MM.1S (cell line): ENCODE results near the gene SLC22A17.

ENCODE experiments used
- DNase-seq: peaks from one replicate; pipeline ENCODE4 v3.0.0-alpha.2; 2015
- H2AFZ ChIP-seq: fragments of 300-600 bp; sonication (generic); 2 replicates; pipeline ENCODE4 v1.6.0; 2016; ENCODE audit warnings: antibody characterized with exemption, low read length
- H3F3A ChIP-seq: fragments of 300-600 bp; sonication (generic); 2 replicates; pipeline ENCODE4 v1.6.1; 2016; ENCODE audit warnings: mild to moderate bottlenecking, antibody characterized with exemption, low read length, moderate library complexity, mixed read lengths; ENCODE audit not compliant: insufficient read depth
- H3K27ac ChIP-seq: fragments of 300-600 bp; sonication (generic); 2 replicates; pipeline ENCODE4 v1.5.1; 2016; ENCODE audit warnings: mild to moderate bottlenecking, low read length
- H3K27me3 ChIP-seq: fragments of 300-600 bp; sonication (generic); replicated peaks from 2 replicates; pipeline ENCODE4 v1.6.0; 2016; ENCODE audit warnings: low read length; ENCODE audit not compliant: insufficient read depth
- H3K36me3 ChIP-seq: fragments of 300-600 bp; sonication (generic); replicated peaks from 2 replicates; pipeline ENCODE4 v1.6.1; 2016; ENCODE audit warnings: mild to moderate bottlenecking, low read length, mixed read lengths; ENCODE audit not compliant: insufficient read depth
- H3K4me1 ChIP-seq: fragments of 300-600 bp; sonication (generic); 2 replicates; pipeline ENCODE4 v1.6.1; 2016; ENCODE audit warnings: low read length, mixed read lengths
- H3K4me2 ChIP-seq: fragments of 300-600 bp; sonication (generic); 2 replicates; pipeline ENCODE4 v1.6.0; 2016; ENCODE audit warnings: low read depth, low read length
- H3K4me3 ChIP-seq: fragments of 300-600 bp; sonication (generic); 2 replicates; pipeline ENCODE4 v1.5.1; 2016; ENCODE audit warnings: low read length, mixed read lengths
- H3K79me2 ChIP-seq: fragments of 300-600 bp; sonication (generic); 2 replicates; pipeline ENCODE4 v1.6.1; 2016; ENCODE audit warnings: mixed run types, low read length, mixed read lengths
- H3K9ac ChIP-seq: fragments of 300-600 bp; sonication (generic); 2 replicates; pipeline ENCODE4 v1.6.1; 2016; ENCODE audit warnings: low read length, mixed read lengths
- H3K9me2 ChIP-seq: fragments of 300-600 bp; sonication (generic); replicated peaks from 2 replicates; pipeline ENCODE4 v1.6.1; 2016; ENCODE audit warnings: mild to moderate bottlenecking, low read length, mixed read lengths; ENCODE audit not compliant: insufficient read depth
- H3K9me3 ChIP-seq: fragments of 300-600 bp; sonication (generic); replicated peaks from 2 replicates; pipeline ENCODE4 v1.6.1; 2016; ENCODE audit warnings: mild to moderate bottlenecking, low read length, mixed read lengths; ENCODE audit not compliant: insufficient read depth
- H4K20me1 ChIP-seq: fragments of 300-600 bp; sonication (generic); 2 replicates; pipeline ENCODE4 v1.6.1; 2016; ENCODE audit warnings: mild to moderate bottlenecking, low read length, moderate library complexity, mixed read lengths; ENCODE audit not compliant: insufficient read depth
- EZH2 ChIP-seq: fragments of 300-600 bp; sonication (generic); optimal IDR thresholded peaks from 2 replicates; pipeline ENCODE3; 2017; ENCODE audit warnings: low read depth, mild to moderate bottlenecking, antibody characterized with exemption, low read length, mixed read lengths
- EZH2phosphoT487 ChIP-seq: fragments of 300-600 bp; sonication (generic); IDR thresholded peaks from 2 replicates; pipeline ENCODE4 v1.6.1; 2018; ENCODE audit warnings: antibody characterized with exemption, low read length
- TF ChIP-seq, protein P1 (sequence below): fragments of 300-600 bp; sonication (generic); IDR thresholded peaks from 2 replicates; pipeline ENCODE4 v1.5.1; 2016; ENCODE audit warnings: antibody characterized with exemption, low read length, mixed read lengths

SLC22A17 gene

DNA sequence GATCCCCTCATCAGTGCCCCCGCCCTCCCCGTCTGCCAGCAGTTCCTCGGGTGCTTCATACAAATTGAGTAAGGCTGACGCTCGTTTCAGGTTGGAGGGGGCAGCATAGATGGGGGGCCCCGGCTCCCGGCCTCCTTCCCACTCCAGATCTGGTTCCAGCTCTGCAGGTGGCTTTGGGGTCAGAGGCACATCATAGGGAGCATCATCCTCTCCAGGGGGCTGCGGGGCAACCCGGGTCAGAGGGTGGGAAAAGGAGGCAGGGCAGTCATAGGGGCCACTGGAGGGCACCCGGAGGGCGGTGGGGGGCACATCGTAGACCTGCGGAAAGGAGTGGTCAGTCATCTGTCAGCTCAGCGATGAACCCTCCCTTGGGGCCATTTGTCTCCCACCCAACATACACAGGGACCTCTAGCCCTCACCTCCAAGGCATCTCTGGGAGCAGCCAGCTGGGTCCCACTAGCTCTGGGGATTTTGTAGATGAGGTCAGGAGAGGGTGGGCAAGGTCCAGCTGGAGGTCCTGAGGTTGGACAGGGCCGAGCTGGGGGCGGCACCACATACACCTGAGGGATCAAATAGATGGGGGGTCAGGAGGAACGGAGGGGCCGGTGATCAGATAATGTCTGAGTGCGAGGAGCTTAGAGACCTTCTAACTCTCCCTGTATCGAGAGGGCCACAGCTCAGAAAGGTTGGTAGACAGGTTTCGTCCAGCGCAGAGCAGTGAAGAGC is 7.2 kb upstream of the SLC22A17 start:
- H3K27ac ChIP-seq: no peak overlapping the region
- peaks cover 7% of the 10 kb centered on the region for H3K27me3 ChIP-seq
- H2AFZ ChIP-seq: no peak overlapping the region
- H3K9ac ChIP-seq: no peak overlapping the region
- no peaks in the 10 kb centered on the region for H3K79me2 ChIP-seq
- no peaks in the 10 kb centered on the region for H3K4me1 ChIP-seq
- no peaks in the 10 kb centered on the region for H3K9me3 ChIP-seq
- TF ChIP-seq, protein P1, sequence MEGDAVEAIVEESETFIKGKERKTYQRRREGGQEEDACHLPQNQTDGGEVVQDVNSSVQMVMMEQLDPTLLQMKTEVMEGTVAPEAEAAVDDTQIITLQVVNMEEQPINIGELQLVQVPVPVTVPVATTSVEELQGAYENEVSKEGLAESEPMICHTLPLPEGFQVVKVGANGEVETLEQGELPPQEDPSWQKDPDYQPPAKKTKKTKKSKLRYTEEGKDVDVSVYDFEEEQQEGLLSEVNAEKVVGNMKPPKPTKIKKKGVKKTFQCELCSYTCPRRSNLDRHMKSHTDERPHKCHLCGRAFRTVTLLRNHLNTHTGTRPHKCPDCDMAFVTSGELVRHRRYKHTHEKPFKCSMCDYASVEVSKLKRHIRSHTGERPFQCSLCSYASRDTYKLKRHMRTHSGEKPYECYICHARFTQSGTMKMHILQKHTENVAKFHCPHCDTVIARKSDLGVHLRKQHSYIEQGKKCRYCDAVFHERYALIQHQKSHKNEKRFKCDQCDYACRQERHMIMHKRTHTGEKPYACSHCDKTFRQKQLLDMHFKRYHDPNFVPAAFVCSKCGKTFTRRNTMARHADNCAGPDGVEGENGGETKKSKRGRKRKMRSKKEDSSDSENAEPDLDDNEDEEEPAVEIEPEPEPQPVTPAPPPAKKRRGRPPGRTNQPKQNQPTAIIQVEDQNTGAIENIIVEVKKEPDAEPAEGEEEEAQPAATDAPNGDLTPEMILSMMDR: no peak
- TF ChIP-seq EZH2: no peak
- TF ChIP-seq EZH2phosphoT487: no peak
- H3K36me3 ChIP-seq: no peaks in the 10 kb centered on the region
- H3F3A ChIP-seq: no peaks in the 10 kb centered on the region
- no peaks in the 10 kb centered on the region for H3K9me2 ChIP-seq
- H3K4me2 ChIP-seq: no peak overlapping the region
- DNase-seq: no peak
- no peaks in the 10 kb centered on the region for H4K20me1 ChIP-seq
- H3K4me3 ChIP-seq: no peak overlapping the region

DNA sequence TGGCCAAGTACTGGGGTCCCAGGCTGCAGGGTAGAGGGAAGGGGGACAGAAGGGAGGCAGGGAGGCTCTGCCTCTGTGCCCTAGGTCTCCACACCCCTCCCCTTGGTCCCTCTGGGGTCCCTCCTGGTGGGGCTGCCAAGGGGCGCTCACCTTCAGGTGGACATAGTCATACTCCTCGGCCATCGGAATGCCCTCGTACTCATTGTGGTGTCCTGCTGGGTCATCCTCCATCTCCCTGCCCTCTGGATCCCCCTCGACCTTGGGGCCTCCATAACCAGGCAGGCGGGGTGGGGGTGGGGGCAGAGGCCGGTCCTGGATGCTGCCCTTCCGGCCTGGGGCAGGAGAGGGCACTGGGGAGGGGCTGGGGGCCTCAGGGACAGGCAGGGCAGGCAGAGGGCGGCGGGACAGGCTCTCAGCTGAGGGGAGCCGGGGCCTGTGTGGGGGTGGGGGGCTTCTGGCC is 6.5 kb upstream of the SLC22A17 start:
- no peak overlapping the region for H3K9ac ChIP-seq
- H3K9me2 ChIP-seq: no peaks in the 10 kb centered on the region
- no peak for DNase-seq
- H3K4me2 ChIP-seq: no peak overlapping the region
- H3K27ac ChIP-seq: no peak overlapping the region
- H3K79me2 ChIP-seq: no peaks in the 10 kb centered on the region
- H2AFZ ChIP-seq: no peak overlapping the region
- no peaks in the 10 kb centered on the region for H3K9me3 ChIP-seq
- no peaks in the 10 kb centered on the region for H4K20me1 ChIP-seq
- H3K4me1 ChIP-seq: no peaks in the 10 kb centered on the region
- H3K27me3 ChIP-seq: peaks cover 4% of the 10 kb centered on the region
- H3K36me3 ChIP-seq: no peaks in the 10 kb centered on the region
- TF ChIP-seq, protein P1: no peak
- TF ChIP-seq EZH2phosphoT487: no peak
- H3F3A ChIP-seq: no peaks in the 10 kb centered on the region
- no peak overlapping the region for H3K4me3 ChIP-seq

DNA sequence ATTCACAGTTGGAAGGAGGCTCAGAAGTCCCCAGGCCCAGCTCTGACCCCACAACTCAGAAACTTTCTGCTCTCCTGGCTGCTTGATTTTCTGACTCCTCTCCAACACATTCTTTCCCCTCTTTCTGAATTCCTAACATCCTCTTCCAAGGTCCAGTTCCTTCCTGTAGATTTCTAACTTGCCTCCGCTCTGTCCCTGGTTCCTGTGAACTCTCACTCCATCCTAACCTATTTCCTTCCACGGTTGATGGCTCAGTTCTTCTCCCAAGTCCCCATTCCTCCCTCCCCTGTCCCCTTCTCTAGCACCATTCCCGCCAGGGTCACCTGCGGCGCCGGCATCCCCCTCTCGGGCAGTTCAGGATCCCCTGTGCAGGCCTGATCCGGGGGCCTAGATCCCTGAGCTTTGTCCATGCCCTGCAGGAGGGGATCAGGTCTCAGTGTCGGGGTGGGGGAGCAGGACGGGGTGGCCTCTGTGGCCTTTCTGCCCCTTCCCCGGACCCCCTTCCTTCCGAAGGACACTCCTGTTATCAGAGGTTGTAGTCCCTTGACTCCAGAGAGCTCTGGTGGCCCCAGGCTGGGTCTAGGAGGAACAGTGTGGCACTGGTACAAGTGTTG is 6.0 kb upstream of the SLC22A17 start:
- H3K4me1 ChIP-seq: no peaks in the 10 kb centered on the region
- no peaks in the 10 kb centered on the region for H4K20me1 ChIP-seq
- no peaks in the 10 kb centered on the region; the same call in 1 of the 2 replicates for H3K27me3 ChIP-seq
- H3K4me3 ChIP-seq: no peak overlapping the region
- TF ChIP-seq EZH2phosphoT487 (no peak), EZH2 (no peak)
- TF ChIP-seq, protein P1: no peak
- H2AFZ ChIP-seq: no peak overlapping the region
- H3K9me3 ChIP-seq: no peaks in the 10 kb centered on the region
- no peaks in the 10 kb centered on the region for H3K9me2 ChIP-seq
- H3K4me2 ChIP-seq: no peak overlapping the region
- no peak for DNase-seq
- no peaks in the 10 kb centered on the region for H3F3A ChIP-seq
- H3K79me2 ChIP-seq: no peaks in the 10 kb centered on the region
- H3K9ac ChIP-seq: no peak overlapping the region
- H3K27ac ChIP-seq: no peak overlapping the region
- no peaks in the 10 kb centered on the region for H3K36me3 ChIP-seq
